ENCODE results near the gene ATE1. TPM values are rescaled to one million over a fixed set of nuclear protein-coding genes. Genes with fewer than 3 reads are reported as not detected.

Gene ATE1
- total and polyA plus RNA-seq, 2 of the 4 experiments (the other 2 are of a cell fraction): 6.4 to 27.8 TPM

DNA sequence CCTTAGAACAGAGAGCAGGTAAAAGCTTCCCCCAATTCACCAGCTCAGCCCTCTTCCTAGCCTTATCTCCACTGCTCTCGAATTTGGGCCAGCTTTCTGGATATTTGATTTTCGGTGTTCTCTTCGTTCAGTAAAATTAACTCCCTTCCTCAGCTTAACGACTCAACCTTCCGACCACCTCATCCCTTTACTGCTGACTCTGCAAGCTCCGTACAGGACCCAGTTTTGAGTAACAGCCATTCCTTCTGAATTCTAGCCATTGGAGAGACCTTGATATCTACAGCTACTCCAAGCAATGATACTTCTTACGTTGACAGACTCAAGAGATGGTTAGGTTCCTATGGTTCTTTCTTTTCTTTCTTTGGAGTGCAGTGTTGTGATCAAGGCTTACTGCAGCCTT is 65.8 kb downstream of the ATE1 start:
- no peaks in the 10 kb centered on the region; the same call in 1 of the 2 replicates for H3K9me1 ChIP-seq (ENCODE audit: insufficient read depth, low read length)
- no peak overlapping the region for H3K18ac ChIP-seq (ENCODE audit: low read depth, low read length)
- H3K9ac ChIP-seq (ENCODE audit: low read depth, low read length): no peak overlapping the region
- H3K36me3 ChIP-seq (ENCODE audit: control insufficient read depth, insufficient read depth, low read length): no peaks in the 10 kb centered on the region
- no peak overlapping the region for H2BK15ac ChIP-seq (ENCODE audit: low read depth, low read length)
- no peak overlapping the region for H3K56ac ChIP-seq (ENCODE audit: extremely low read depth, insufficient read depth, low read length)
- H3K4me2 ChIP-seq (ENCODE audit: low read depth, low read length): no peak overlapping the region
- H3K79me1 ChIP-seq (ENCODE audit: low read depth in 1 of 2, low read length in 2 of 2): no peaks in the 10 kb centered on the region
- no TSS peak for BruUV-seq (replicated peaks)
- no peak overlapping the region for H2AK9ac ChIP-seq (replicated peaks; ENCODE audit: low read depth, low read length, poor library complexity)
- no peak overlapping the region for H4K5ac ChIP-seq (ENCODE audit: low read depth, low read length)
- no peak overlapping the region for H3K27ac ChIP-seq (ENCODE audit: insufficient read depth, low read length)
- ATAC-seq (ENCODE audit: low read depth): no peak
- in situ Hi-C loops (cut with MboI; ENCODE audit: low sequenced_read_pairs): no loop called here
- H3K9me3 ChIP-seq (ENCODE audit: control insufficient read depth, insufficient read depth, low read length): no peaks in the 10 kb centered on the region
- no peaks in the 10 kb centered on the region for H3K27me3 ChIP-seq (ENCODE audit: control insufficient read depth, insufficient read depth, low read length)
- dilution Hi-C loops (cut with HindIII; ENCODE audit: low sequenced_read_pairs, unreplicated experiment): no loop called here
- no peak overlapping the region for H2AFZ ChIP-seq (replicated peaks; ENCODE audit: low read length, poor library complexity)
- H4K8ac ChIP-seq (ENCODE audit: low read depth in 2 of 2, low read length in 2 of 2): no peak overlapping the region
- H3K4me1 ChIP-seq (ENCODE audit: control insufficient read depth, insufficient read depth, low read length): no peaks in the 10 kb centered on the region
- no peak overlapping the region for H3K4ac ChIP-seq (ENCODE audit: low read depth, low read length)
- H2AK5ac ChIP-seq (ENCODE audit: low read depth, low read length): no peak overlapping the region
- no peak overlapping the region for H3K14ac ChIP-seq (replicated peaks; ENCODE audit: low read depth, low read length)
- no peak overlapping the region for H2BK20ac ChIP-seq (ENCODE audit: low read depth, low read length)
- WGBS, 2 experiments (ENCODE audit: extremely low coverage in 2 of 2, insufficient read length in 1 of 2): 97% methylated on average over 5 of the region's 7 CpGs; no CpG with 5 or more reads in 1 of the 2 experiments
- H3K4me3 ChIP-seq (ENCODE audit: insufficient read depth, low read depth, low read length): no peak overlapping the region
- H4K91ac ChIP-seq (ENCODE audit: insufficient read depth, low read depth, low read length): no peak overlapping the region
- TF ChIP-seq MAZ (IDR thresholded peaks at IDR 0.05; ENCODE audit: borderline replicate concordance, low read depth, low read length): no peak
- TF ChIP-seq MAFK (IDR thresholded peaks at IDR 0.05; ENCODE audit: low read depth, low read length): 0 out of 2 replicates have a peak, but pooled peaks have one; percentile 18
- no peak for TF ChIP-seq CHD1 (IDR thresholded peaks at IDR 0.05; ENCODE audit: low read depth, low read length)
- no peak for TF ChIP-seq BHLHE40 (IDR thresholded peaks at IDR 0.05; ENCODE audit: low read depth, low read length)
- no peak overlapping the region for H3K23ac ChIP-seq (ENCODE audit: low read depth, low read length)
- H2BK120ac ChIP-seq (ENCODE audit: low read depth, low read length): no peak overlapping the region
- DNase-seq: no peak
- ChIA-PET CTCF (interaction anchor here (0.6 to 1.2 kb wide), 2 partner anchors 24 to 736 kb away, joined by 3 to 4 read pairs; no protein-coding TSS in a partner anchor), POLR2A (ENCODE audit: unreplicated experiment) (no interaction called here)
- H4K20me1 ChIP-seq (ENCODE audit: insufficient read depth, low read length): no peaks in the 10 kb centered on the region
- no peak overlapping the region for H2BK5ac ChIP-seq (ENCODE audit: low read depth, low read length, poor library complexity, severe bottlenecking)
- intact Hi-C loops (cut with micrococcal nuclease): no loop called here
